HG02642 (cell line): ENCODE data around the gene HTATIP2.
"Not testable (repeated sequence)": the region's sequence is repeated elsewhere in the genome, so short reads cannot be mapped to it uniquely, and the experiment has no call there.

Experiments
- ATAC-seq: cut with Tn5 transposase; IDR thresholded peaks from one replicate; pipeline ENCODE4 v1.9.1; 2021; ENCODE audit warnings: mild to moderate bottlenecking; ENCODE audit not compliant: unreplicated experiment, poor library complexity

The HTATIP2 gene

DNA sequence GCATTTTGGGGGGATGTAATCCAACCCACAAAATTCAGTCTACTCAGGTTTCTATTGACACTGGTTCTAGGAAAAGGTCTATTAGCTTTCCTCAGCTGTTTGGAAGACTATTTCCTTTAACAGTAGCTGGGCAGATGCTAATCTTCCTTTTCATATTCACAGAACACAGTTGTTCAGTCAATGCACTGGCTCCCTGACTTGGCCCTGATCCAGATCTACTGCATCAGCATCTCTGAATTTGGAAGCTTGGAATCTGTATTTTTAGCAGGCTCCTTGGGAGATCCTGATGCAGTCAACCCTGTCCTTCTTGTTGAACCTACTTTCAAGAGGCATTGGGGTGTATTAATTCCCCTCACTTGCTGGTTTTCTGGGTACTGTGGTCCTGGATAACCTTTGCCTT, 6.3 kb downstream of the HTATIP2 start:
- ATAC-seq: no peak

DNA sequence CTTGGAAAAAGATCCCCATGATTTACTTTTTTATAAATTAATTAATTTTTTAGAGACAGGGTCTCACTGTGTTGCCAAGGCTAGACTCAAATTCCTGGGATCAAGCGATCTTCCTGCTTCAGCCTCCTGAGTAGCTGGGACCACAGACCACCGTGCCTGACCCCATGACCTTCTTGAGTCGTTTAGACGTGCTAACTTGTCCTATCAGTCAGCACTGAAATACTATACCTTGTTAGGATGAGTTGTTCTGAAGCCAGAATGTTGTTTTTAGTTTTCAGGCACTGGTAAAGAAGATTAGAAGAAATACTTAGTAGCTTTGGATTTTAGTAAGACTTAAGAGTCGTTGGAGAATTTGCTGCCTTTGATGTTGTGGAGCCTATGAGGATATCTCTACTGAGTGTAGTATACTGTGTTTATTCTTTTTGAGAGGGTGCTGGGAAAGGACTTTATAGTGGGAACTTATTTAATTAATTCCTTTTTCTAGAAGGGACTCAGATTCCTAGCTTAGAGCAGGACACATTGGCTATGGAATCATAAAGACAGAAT, 8.6 kb downstream of the HTATIP2 start:
- ATAC-seq: no peak

DNA sequence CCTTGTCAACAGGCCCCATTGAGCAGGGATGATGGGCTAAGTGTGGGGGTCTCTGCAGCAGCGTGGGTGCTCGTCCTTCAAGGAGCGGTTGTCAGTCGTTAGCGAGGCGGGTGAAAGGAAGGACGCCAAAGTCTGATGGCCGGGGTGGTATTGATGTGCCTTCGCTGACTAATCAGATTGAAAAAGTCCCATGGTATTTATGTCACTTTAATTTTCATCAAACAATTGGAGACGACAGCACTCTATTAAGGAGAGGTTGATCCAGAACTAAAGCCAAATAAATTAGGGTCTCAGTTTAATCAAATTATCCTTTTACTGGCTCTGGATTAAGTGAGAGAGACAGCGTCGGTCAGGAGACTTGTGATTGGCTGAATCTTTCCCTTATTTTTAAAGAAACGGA, 9.6 kb downstream of the HTATIP2 start:
- ATAC-seq: no peak

DNA sequence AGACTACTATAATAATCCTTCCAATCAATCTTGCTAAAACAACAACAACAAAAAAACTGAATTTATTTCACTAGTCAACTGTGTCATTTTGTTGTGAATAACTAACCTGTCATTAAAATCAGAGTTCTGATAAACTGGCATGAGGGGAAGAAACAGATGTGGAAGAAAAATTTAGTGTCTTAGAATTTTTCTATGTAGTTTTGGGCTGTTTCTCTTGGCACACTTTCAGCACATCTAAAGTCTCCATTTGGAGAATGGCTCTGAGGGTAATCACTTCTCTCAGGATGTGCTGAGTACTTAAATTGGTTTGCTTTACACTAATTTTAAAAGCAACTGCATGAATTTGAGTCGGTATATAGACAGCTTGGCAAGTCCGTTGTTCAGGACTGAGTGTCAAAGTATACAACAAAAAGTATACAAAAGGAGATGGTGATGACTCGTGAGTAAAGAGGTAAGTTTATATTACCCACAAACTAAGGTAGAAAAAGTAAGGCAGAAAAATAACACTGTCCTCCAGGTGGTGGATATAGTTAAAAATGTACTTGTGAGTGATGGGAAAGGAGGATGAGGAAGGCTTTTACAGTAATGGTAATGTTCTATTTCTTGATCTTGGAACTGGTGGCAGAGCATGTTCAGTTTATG, 10.2 kb downstream of the HTATIP2 start:
- ATAC-seq: no peak

DNA sequence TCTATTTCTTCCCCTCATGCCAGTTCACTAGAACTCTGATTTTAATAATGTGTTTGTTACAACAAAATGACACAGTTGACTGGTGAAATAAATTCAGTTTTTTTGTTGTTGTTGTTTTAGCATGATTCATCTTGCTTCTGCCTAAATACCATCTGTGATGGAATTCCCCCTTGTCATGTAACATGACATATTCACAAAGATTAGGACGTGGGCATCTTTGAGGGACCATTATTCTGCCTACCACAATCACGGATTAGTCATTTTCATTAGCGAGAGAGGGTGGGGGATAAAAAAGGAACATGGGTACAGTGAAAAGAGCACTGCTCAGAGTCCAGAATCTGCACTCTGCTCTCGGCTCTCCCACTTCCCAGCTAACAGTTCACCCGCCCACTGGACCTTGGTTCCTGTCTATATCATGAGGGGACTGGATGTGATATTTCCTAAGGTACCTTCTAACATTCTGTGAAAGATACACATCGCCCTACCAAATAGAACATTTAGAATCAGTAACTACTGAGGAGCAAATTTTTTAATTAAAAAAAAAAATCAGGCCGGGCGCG, 11.3 kb downstream of the HTATIP2 start:
- ATAC-seq: no peak

DNA sequence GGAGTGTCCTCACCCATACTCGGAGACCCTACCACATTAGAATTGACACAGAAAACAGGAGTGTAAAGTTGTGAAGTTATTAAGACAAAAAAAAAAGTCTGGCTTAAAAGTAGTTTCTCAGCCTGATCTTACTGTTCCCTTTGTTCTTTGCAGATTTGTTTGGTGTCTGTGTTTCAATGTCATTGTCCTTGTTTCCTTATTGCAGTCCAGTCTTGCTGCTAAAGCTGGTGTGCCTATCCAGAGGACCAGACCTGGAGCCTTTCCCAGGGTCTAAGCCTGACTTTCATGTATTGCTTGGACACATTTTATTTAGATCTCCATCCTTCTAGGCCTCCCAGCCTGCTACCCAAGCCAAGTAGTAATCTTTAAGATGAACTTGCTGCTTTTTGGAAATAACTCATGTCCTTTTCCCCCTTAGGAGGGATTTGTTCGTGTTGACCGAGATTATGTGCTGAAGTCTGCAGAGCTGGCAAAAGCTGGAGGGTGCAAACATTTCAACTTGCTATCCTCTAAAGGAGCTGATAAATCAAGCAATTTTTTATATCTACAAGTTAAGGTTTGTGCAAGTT, 12.7 kb downstream of the HTATIP2 start:
- ATAC-seq: no peak

DNA sequence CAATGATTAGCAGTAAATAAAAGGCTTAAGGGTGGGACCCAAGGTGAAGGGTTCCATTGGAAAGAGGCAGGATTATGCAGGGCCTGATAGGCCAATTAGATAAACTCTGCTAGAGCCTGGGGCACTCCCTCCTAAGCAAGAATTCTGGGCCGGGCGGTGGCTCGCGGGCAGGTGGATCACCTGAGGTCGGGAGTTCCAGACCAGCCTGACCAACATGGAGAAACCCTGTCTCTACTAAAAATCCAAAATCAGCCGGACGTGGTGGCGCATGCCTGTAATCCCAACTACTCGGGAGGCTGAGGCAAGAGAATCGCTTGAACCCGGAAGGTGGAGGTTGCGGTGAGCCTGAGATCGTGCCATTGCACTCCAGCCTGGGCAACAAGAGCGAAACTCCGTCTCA, 22.5 kb downstream of the HTATIP2 start:
- not testable (repeated sequence) for ATAC-seq

DNA sequence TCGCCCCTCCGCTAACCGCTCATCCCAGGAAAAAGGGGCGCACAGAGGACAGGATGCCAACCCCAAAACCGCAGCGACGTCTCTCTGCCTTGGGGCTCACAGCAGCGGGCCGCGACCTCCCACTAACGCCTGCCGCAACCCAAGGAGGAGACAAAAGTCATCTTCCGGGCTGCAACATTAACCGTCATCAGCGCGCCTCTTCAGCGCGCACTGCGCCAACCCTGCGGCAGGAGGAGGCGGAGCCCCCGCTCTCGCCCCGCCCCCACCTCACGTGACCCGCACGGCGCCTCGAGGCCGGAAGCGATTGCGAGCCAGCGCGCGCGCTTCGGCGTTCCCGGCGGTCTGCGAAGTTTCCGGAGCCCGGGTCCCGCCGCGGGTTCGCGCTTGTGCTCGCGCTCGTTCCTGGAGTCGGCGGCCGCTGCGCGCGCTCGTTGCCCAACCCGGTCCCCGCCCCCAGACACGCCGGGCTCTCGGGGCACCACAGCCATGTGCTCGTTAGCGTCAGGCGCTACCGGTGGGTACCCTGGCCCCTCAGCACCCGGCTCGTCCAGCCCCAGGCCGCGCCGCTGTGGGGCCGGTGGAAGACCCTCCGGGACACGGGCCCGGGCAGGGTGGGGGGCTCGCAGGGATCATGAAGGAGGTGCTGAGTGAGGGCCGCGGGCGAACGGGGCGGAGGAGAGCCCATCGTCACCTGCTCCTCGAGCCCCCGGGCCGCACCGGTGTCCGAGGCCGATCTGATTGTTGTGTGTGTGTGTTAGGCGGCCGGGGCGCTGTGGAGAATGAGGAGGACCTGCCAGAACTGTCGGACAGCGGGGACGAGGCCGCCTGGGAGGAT, 24.0 kb downstream of the HTATIP2 start, which contains the start of gene PRMT3:
Gene PRMT3 (plus strand): TSS at position 456 of the 835 bp plus-strand sequence. CDS start 31 bp downstream, at position 487.
- peak; percentile 87 for ATAC-seq

DNA sequence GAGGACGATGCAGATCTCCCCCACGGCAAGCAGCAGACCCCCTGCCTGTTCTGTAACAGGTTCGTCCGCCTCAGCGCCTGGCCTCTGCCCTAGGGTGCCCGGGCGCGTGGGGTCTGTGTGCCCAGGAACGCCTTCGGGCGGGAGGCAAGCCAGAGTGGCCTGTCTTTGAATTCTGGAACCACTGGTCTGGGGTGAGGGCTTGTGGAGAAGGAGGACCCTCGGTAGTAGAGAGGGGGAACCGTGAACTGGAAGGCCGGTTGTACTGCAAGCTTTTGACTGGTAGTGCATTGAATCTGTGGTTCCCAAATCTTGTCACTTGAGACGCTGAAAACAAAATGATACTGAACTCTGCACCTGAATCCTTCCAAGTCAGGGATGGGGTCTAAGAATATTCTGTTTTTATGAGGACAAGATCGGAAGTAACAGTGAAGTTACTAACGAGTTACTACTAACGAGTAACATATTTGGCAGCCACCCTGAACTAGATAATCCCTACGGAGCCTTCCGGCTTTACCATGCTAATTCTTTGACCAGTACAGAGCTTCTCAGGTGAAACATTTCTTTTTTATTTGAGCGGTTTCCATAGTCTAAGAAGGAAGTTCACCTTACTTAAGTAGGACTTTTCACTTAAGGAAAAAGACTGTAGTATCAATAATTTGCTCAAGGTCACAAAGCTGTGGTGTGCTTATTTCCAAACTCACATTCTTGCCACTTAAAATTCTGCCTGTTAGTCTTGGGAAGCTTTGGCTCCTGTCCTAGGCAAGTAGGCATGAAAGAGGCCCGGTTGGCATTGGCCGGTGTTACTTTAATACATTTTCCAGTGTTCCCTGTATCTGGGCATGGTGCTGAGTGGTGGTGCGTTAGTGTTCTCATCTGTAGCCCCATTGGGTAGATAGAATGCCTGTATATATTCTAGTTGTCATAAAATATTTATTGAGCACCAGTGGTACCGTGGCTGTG, 24.9 kb downstream of the HTATIP2 start:
- peak; percentile 32 for ATAC-seq

DNA sequence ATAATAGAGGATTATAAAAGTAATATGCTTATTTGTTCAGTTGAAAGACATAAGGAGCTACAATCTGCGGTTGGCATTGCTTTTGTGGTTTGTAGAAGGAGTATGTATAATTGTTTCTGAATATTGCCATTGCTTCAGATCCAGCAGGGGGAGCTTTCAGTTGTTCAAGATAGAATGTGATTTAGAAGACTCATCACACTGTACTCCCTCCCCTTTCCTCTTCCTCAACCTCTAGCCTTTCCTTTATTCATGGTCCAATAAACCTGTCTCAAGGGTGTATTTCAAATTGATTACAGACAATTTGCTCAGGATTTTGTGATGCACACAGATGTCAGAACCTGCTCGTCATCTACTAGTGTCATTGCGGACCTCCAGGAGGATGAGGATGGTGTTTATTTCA, 33.8 kb downstream of the HTATIP2 start:
- peak; percentile 73 for ATAC-seq

DNA sequence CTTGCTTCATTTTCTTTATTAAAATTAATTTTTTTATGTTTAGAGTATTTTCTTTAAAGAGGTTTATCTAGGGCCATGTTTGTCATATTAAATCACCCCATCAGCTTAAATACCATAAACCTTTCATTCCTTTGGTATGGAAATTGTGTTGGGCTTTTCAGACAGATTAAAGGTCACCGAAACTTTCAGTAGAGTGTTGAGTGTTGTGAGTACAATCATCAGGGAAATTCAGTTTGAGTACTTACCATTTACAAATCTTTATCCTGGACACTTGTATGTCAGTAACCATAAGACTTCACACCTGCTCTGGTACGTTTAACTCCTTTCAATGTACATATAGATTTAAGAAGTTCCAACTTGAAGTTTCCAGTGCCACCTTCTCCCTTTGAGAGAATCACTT, 36.0 kb downstream of the HTATIP2 start:
- ATAC-seq: no peak

DNA sequence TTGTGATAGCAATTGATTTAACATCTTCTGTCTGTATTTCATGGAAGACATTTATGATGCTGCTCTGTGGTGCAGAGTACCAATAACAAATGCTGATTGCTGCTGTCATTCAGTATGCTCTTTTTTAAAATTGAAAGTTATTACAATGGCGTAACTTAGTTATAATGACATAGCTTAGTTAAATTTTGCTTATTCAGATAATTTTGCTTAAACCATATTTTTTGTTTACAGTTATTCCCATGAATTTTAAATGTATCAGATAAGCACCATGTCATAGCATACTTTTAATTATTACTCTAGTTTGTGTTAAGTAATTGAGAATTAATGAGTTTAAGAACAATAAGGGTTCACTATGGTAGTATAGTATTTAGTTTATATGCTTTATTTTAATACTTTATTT, 39.5 kb downstream of the HTATIP2 start:
- ATAC-seq: no peak

DNA sequence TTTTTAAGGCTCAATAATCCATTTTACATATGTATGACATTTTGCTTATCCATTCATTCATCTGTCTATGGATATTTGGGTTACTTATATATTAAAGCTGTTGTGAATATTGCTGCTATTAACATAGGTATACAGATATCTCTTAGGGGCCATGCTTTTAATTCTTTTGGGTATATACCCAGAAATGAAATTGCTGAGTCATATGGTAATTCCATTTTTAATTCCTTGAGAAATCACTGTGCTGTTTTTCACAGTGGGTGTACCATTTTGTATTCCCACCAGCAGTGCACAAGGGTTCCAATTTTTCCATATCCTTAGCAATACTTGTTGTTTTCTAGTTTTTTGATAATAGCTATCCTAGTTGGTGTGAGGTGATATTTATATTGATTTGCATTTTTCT, 43.0 kb downstream of the HTATIP2 start:
- no peak for ATAC-seq

DNA sequence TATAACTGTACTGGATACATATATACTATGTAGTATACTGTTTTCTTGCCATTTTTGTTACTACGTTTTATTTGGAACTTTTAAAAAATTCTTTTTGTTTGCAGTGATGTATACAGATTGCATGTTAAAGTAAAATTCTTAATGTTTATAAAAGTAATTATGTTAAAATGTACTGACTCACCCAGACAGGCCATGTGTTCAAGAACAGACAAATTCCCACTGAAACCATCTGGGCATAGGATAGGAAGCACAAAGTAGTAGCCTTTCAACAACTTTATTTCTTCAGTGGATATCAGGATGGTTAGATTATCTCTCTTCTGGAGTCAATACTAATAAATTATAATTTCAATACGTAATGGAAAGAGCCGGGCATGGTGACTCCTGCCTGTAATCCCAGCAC, 43.8 kb downstream of the HTATIP2 start:
- no peak for ATAC-seq

DNA sequence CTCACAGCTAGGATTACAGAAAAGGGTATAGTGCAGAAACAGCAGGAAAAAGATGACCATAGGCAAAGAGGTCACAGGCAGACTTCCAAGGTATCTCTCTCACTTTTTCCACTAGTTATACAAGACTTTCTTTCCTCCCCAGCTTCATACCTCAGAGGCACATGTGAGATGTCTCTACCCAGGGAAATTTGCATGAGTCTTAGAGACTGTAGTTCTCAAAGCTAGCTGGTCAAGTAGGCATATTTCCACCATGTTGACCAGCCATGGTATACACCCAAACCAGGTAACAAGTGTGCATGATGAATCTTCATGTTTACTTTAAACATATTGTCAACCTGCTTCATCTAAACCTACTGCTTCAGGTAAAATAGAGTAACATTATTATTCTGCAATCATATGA, 51.9 kb downstream of the HTATIP2 start:
- no peak for ATAC-seq

DNA sequence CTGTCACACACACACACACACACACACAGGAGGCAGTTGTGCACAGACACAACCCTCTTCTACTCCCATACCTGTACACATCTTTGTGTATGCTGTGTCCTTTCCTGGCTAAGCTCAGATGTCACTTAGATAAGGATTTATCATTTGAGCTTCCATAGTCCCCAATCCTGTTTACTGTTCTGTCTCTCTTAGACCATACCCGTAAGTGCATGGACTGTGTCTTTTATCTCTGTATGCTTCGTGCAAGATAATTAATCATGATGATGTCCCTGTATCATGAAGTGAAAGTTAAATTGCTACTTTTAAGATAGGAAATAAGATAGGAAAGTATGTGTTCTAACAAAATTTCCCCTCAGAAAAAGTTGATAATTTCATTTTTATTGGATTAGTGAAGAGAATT, 54.3 kb downstream of the HTATIP2 start:
- no peak for ATAC-seq

DNA sequence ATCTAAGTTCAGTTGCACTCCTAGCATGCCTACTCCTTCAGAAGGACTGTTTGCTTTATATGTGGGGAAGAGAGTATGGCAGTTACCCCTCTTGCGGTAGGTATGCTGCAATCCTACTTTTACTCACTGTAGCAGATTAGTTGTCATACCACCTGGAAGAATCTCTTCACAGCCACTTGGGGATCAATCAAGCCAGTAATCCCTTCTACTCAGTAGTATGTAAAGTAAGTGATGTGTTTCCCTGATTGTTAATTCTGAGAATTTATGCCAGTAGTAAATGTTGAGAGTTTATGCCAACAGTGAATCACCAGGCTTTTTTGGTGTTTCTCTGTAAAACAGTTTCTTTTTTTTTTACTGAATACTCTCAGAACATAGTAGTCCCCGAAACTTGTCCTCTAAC, 58.4 kb downstream of the HTATIP2 start:
- no peak for ATAC-seq

DNA sequence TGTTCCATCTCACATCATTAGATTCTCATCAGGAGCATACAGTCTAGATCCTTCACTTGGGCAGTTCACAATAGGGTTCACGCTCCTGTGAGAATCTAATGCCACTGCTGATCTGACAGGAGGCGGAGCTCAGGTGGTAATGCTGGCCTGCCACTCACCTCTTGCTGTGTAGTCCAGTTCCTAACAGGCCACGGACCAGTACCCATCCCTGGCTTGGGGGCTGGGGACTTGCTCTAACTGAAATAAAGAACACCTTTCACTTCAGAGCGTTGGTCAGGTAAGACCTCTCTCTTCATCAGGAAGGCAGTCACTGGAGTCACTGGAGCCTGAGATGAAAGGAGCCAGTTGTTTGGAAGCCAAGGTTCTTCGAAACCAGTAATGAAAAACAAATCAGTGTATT, 65.7 kb downstream of the HTATIP2 start:
- no peak for ATAC-seq
